Lower leg skin (tissue), 3 donors: ENCODE results near the gene GLG1.
"Not testable (repeated sequence)": the region's sequence is repeated elsewhere in the genome, so short reads cannot be mapped to it uniquely, and the experiment has no call there.

Experiments
- POLR2A ChIP-seq, 2 donors: fragments of 450-650 bp; IDR thresholded peaks; one replicate each; pipeline ENCODE4 v1.6.1; 2016 to 2017; ENCODE audit warnings: antibody characterized with exemption in 2 of 2, mild to moderate bottlenecking in 1 of 2, moderate library complexity in 1 of 2
- TF ChIP-seq, protein P1 (sequence below), 3 donors: fragments of 450-650 bp; IDR thresholded peaks; one replicate each; pipeline ENCODE4 v1.5.1; 2016; ENCODE audit warnings: antibody characterized with exemption in 3 of 3, mild to moderate bottlenecking in 3 of 3, moderate library complexity in 2 of 3

- not testable (repeated sequence) for TF ChIP-seq POLR2A (IDR thresholded peaks at IDR 0.05)
- TF ChIP-seq, protein P1, sequence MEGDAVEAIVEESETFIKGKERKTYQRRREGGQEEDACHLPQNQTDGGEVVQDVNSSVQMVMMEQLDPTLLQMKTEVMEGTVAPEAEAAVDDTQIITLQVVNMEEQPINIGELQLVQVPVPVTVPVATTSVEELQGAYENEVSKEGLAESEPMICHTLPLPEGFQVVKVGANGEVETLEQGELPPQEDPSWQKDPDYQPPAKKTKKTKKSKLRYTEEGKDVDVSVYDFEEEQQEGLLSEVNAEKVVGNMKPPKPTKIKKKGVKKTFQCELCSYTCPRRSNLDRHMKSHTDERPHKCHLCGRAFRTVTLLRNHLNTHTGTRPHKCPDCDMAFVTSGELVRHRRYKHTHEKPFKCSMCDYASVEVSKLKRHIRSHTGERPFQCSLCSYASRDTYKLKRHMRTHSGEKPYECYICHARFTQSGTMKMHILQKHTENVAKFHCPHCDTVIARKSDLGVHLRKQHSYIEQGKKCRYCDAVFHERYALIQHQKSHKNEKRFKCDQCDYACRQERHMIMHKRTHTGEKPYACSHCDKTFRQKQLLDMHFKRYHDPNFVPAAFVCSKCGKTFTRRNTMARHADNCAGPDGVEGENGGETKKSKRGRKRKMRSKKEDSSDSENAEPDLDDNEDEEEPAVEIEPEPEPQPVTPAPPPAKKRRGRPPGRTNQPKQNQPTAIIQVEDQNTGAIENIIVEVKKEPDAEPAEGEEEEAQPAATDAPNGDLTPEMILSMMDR (IDR thresholded peaks at IDR 0.05) = not testable (repeated sequence)
Measured at GRCh38 chr16:74538801-74539200, 68.1 kb downstream of the GLG1 start.
